WI38 (cell line): ENCODE results near the gene ADAM17.

Experiments used
- H3K4me3 ChIP-seq: 2 replicates; pipeline ENCODE4 v1.5.1; 2011; ENCODE audit warnings: low read depth, mild to moderate bottlenecking, control low read depth, low read length
- TF ChIP-seq, protein P1 (sequence below): IDR thresholded peaks from 2 replicates; pipeline ENCODE4 v1.5.1; 2012; ENCODE audit warnings: low read depth, mild to moderate bottlenecking, control low read depth, low read length

ADAM17 gene

DNA sequence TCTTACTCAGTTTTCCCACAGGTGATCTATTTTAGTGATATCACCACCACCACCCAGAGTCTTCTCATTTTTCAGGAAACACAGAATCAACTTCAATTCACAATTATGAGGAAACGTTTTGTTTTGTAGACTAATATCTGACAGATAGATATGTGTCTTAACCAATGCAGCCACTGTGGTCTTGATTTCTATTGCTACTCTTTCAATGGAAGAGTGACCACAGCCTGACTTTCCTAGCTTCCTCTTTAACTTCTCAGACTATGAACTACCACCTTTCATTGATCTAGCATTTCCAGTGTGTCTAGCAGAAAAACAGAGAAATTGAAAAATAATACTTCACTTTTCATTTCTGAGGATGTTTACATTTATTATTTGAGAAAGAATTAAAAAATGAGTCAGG lies 20.5 kb downstream of the ADAM17 start:
- no peak overlapping the region for H3K4me3 ChIP-seq
- TF ChIP-seq, protein P1, sequence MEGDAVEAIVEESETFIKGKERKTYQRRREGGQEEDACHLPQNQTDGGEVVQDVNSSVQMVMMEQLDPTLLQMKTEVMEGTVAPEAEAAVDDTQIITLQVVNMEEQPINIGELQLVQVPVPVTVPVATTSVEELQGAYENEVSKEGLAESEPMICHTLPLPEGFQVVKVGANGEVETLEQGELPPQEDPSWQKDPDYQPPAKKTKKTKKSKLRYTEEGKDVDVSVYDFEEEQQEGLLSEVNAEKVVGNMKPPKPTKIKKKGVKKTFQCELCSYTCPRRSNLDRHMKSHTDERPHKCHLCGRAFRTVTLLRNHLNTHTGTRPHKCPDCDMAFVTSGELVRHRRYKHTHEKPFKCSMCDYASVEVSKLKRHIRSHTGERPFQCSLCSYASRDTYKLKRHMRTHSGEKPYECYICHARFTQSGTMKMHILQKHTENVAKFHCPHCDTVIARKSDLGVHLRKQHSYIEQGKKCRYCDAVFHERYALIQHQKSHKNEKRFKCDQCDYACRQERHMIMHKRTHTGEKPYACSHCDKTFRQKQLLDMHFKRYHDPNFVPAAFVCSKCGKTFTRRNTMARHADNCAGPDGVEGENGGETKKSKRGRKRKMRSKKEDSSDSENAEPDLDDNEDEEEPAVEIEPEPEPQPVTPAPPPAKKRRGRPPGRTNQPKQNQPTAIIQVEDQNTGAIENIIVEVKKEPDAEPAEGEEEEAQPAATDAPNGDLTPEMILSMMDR, result no peak

- no peak overlapping the region for H3K4me3 ChIP-seq
- TF ChIP-seq, protein P1, result no peak
Measured at GRCh38 chr2:9533663-9534062, 22.0 kb downstream of the ADAM17 start.

DNA sequence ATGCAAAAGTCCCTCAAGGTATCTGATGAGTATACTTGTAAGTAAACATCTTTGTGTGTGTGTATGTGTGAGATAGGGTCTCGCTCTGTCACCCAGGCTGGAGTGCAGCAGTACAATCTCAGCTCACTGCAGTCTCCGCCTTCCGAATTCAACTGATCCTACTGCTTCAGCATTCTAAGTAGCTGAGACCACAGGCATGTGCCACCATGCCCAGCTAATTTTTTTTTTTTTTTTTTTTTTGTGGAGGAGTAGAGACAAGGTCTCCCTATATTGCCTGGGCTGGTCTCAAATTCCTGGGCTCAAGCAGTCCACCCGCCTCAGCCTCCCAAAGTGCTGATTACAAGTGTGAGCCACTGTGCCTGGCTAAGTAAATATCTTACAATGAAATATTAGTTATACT lies 23.2 kb downstream of the ADAM17 start:
- TF ChIP-seq, protein P1, result no peak
- no peak overlapping the region for H3K4me3 ChIP-seq

GRCh38 chr2:9527995-9528787 lies 27.4 kb downstream of the ADAM17 start:
- no peak overlapping the region for H3K4me3 ChIP-seq
- TF ChIP-seq, protein P1, result no peak

- TF ChIP-seq, protein P1, result no peak
- no peak overlapping the region for H3K4me3 ChIP-seq
Measured at GRCh38 chr2:9525266-9525665, 30.4 kb downstream of the ADAM17 start.

DNA sequence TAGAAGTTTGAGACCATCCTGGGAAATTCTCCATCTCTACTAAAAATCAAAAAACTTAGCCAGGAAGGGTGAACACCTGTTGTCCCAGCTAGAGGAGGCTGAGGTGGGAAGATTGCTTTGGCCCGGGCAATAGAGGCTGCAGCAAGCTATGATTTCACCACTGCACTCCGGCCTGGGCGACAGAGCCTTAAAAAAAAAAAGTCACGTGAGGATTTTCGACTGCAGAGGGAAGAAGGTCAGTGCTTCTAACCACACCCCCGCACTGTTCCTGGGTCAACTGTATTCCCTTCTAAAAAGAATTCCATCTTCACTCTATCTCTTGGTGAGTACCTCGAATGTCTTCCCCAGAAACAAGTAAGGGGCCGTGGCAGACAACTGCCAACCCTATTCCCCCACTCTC lies 31.3 kb downstream of the ADAM17 start:
- TF ChIP-seq, protein P1, result no peak
- no peak overlapping the region for H3K4me3 ChIP-seq

DNA sequence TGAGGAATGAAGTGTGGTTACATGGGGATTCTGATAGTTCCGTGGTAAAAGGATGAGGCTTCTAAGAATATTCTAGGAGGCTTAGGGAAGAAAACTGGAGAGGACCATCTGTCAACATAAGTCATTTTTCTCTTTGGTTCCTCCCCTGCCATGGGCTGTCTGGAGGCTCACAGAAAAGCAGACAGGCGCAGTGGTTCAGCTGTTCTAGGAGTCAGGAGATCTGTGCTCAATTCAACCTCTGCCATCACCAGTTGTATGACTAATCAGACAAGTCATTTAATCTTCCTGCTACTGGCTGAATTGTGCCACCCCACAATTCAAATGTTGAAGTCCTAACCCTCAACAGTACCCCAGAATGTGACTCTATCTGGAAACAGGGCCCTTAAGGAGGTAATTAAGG lies 36.4 kb downstream of the ADAM17 start:
- TF ChIP-seq, protein P1, result no peak

More for the DNA sequence above, 36.4 kb downstream of the ADAM17 start:
- H3K4me3 ChIP-seq, result no peak overlapping the region
